NCI-H526 (cell line): ENCODE results near the gene PRKCH.

ENCODE experiments used
- DNase-seq, 2 experiments: peaks; one replicate each; lab custom pipeline; 2025; lab: John Stamatoyannopoulos, UW

Gene PRKCH

GRCh38 chr14:61553730-61554641 lies 232.6 kb downstream of the PRKCH start:
- DNase-seq = peak in 1 of 2 experiments; percentile 33

DNA sequence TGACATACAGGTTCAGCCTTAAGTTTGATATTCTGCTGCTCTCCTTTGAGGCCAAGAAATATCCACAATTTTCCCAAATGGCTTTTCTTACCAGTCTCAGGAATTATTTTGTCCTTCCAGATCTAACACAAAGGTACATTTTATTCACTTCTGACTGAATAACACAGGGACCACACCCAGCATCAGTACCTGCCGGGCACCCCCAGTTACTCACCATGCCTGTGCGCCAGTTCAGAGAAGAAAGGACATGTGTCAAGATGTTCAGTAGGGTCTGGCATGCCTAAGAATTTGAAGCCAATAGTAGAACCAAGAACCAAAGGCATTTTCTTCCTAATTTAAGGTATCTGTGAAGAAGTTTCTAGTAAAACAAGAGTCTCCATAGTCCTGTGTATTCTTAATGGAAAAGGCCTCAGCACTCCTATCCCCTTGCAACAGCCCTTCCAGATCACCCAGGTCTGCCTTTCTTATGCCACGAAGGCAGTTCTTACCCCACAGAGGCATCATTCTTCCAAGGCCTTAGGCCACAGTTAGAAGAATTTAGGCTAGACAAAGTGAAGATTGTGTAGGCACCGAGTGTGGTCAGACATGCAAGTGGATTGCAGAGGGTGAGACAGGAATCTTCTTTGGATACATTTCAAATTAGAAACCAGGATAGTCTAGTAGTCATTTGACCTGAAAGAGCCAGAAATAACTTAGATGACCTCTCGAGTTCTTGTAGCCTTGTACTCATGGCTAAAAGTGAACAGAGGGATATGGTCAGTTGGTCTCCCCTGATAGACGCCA lies 233.9 kb downstream of the PRKCH start:
- no peak for DNase-seq

- DNase-seq = no peak
Observed at GRCh38 chr14:61556455-61556854, 235.1 kb downstream of the PRKCH start.

DNA sequence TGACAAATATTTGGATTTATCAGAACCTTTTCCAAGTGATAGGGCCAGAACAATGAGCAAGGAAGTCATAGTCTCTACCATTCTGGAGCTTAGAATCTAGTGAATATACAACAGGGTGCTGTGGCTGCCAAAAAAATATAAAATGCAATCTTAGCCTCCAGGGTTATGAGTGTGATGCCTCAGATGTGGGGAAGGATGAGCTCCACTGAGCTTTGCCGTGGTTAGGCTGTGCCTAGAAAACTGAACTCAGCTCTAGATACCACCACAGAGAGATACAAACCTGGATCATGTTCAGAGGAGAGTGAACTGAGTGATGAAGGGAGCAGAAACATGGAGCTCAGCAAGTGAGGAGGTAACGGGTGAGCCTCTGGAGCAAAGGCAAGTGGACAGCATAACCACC lies 235.9 kb downstream of the PRKCH start:
- no peak for DNase-seq

DNA sequence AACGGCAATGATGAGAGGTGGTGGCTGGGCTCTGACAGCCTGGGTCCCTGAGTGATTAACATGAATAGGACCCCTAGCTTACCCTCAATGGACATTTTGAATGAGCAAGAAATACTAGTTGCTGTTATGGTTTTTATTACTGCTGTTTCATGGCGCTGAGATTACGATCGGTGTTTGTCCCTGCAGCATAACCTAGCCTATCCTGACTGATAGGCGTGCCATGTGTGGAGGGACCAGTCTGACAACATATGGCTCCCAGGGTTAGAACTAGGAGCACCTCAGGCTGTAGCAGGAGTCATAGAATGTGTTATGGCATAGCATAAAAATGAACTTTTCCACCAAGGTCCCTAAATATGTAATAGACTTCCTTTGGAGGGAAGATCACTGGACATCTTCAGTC lies 236.5 kb downstream of the PRKCH start:
- no peak for DNase-seq

DNA sequence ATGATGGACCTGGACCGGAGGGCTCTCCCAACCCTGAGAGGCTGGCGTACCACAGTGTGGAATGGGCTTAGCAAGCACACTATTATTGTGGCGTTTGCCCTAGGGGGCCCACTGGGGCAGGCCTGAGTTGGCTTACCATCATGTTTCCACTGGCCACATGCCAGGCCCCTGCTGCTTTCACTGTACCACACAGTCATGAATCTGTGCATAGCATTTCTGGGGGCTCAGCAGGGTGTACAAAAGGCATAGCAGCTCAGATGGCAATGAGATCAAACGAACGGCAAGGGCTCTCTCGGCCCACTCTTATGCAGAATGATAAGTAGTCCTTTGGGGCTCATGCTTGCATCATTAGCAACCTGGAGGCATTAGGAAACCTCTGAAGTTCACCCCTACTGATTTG lies 236.9 kb downstream of the PRKCH start:
- DNase-seq = no peak

- no peak for DNase-seq
Observed at GRCh38 chr14:61559641-61560201, 238.3 kb downstream of the PRKCH start.

DNA sequence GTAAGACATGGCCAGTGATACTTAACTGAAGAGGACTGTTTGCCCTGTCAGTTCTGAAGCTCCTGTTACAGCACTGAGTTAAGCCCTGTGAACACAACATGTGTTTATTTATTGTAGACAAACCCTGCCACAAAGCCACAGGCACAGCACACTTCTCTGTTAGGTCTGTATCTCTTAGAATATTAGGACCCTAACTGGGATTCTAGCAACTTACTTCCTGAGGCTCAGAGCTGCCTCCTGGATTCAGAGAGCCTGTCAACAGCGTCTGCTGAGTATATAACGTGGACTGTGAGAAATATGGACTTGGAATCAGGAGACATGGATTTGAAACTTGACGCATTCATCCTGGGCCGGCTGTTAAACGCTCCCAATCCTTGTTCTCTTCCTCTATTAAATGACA lies 238.9 kb downstream of the PRKCH start:
- DNase-seq = no peak

DNA sequence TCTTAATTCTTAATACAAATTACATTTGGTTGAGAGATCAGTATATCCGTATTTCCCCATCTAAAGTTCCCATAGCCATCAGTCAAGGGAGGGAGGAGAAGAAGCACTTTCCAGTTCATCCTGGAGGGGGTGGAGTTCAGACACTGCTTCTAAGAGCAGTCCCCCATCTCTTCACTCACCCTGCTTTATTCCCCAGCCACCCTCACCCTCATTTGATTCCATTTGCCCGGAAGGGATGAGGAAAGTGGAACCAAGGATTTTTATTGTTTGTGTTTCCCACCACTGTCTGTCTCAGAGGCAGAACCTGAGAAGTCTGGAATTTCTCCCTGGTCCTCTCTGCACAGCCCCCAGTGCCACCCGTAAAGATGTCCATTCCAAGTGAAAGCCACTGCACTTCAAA lies 239.7 kb downstream of the PRKCH start:
- peak in 1 of 2 experiments; percentile 23 for DNase-seq

DNA sequence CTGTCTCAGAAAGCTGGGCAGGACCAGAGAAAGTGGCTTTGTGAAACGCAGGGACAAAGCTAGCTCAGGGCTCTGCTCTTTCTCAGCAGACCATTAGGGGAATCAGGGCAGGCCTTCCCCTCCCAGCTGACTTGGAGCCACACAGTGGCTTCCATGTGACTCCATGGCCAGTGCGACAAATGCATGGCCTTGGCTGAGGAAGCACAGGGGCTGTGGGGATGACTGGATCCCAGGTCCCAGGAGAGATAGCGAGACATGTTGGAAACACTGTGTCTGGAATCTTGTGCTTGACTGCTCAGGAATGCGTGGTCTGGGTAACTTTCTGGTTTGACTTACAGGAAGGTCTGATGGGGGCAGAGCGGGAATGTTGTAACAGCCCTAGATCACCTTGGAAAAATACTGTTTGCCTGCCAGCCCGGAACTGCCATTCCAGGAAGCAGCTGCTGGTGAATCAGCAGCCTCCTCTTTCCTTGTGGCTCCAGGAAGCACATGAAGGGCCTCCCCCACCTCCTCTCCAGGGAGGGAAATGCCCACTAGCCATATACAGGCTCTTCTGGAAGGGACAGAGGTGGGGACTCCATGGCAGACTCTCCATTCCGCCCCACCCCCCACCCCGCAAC lies 240.4 kb downstream of the PRKCH start:
- DNase-seq = peak in 1 of 2 experiments; percentile 25

DNA sequence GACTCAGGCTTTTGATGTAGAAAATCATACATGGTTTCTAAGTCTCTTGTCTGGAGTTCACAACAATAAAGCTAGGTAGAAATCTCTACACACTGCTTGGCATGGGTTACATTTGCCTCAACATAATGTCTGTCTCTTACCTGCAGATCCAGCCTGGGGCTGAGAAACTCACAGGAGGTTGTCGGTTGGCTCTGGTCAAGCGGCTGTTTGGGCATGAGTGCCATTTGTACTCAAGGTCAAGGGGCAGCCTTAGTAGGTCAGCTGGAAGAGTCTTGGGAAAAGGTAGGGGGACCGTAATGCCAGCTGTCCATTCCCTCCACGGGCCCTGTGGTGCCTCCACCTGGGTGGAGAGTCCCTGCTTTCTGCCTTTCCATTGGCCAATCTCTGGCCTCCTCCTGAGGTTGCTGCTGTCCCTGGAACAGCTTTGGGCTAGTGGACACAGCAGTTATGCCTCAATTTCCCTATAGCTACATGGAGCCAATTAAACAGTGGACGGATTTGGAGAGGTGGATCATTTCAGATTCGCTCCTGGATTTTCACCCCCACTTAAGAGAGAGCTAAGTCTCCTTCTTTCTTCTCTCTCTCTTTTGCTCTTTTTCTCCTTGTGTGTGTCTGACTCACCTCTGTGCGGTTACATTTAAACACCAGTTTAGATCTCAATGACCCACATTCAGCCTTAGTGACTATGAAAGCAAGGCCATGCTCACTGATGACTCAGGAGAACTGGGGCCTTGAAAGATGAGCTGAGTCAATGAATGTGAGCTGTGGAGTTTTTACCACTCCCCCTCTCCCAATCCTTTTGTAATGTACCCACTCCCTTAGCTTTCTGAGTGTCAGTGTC lies 241.2 kb downstream of the PRKCH start:
- DNase-seq = no peak

DNA sequence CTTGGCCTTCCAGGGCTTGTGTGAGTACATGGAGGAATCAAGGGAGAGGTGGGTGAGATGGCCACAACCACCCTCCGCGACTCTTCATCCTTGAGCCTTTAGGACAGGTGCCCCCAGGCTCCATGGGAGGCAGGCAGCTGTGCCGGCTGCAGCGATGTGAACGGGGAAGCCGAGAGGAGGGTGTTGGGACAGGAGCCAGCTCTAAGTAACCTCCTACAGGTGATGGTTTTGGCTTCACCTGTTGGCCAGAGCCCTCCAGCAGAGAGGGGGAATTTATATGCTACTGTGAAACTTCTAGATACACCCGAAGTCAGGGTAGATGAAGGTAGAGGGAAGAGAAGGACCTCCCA lies 241.8 kb downstream of the PRKCH start:
- DNase-seq = no peak

GRCh38 chr14:61563880-61564617 lies 242.7 kb downstream of the PRKCH start:
- no peak for DNase-seq

DNA sequence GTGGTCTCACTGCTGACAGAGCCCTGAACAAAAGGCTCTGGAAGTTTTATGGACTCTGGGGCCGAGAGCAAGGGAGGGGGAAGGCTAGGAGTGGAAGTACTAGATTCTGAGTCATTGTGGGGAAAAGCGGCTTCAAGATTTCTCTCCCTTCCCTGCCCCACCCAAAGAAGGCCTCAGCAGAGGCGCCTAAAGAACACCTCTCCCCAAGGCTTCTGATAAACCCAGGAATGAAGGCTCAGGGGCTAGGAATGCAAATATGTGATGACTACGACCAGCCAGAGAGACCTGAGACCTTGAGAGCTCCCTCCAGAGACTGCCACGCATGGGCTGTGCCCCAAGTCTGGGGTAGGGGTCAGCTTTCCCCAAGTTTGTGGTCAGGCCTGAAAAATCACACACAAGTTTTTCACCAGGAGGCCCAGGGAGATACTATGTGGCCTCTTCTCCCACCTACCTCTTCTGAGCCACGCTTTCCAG lies 243.3 kb downstream of the PRKCH start:
- no peak for DNase-seq

DNA sequence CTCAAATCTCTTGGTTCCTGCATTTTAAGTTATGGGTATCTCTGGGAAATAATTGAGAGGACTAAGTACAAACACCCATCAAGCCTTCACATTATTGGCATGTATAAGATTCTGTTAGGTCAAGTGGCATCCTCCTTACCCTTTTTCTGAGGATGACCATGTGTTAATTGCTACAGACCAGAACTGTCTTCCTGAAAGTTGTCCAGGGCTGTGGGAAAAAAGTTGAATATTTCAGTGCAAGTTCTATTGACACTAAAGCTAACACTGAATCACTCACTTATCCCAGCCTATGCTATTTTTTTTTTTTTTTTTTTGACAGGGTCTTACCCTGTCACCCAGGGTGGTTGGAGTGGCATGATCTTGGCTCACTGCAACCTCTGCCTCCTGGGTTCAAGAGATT lies 243.8 kb downstream of the PRKCH start:
- DNase-seq = no peak

DNA sequence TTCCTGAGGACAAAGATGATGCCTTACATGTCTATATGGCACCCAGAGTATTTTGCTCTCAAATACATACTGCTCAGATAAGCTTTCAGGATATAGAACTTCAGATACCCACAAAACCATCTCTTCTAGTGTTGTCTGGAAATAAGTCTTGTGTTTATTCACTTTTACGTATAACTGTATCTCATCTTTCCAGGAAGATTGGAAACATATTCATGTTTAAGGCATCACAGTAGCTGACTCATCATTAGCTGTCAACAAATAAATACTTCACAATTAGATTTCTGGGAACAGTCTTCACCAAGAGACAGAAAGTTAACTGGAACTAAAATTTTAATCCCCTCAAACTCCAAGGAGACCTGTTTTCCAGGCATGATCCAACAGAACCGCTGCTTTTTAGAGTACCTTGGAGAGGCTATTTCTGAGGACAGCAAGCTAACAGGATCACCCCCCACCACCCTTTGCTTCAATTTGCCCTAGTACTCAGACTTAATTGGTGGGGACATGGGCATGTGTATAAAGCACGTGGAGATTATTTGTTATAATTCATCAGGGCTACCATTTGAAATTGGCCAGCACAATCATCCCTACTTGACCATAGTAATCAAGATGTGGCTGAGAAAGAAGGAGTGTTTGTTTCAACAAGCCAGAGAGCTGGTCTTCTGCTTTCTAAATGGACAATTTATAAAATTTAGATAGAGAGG lies 244.6 kb downstream of the PRKCH start:
- no peak for DNase-seq

DNA sequence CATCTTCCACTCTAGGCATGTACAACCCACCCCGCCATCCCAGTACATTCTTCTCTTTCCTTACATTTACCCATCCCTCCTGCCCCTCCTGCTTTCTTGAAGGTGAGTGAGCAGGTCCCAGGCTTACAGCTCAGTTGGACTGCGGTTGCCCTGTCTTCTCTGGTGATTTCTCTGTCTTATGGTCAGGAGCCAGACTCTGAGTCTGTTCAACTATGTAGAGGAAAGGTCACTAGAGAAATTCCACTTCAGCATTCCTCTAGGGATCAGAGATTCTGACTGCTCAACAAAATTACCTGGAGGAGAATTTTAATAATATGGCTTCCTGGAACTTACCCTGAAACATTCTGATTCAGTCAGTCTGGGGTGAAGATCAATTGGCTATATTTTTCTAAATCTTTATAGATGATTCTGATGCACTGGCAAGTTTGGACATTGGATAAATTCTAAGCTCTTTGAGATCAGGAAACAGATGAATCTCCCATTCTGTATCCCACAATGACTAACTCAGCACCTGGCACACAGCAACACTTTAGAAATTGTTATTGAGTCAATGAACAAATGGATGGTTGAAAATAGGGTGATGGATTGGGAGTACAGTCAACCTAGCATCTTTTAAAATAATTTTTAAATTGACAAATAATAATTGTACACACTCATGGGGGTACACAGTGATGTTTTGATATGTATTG lies 245.3 kb downstream of the PRKCH start:
- DNase-seq = no peak

DNA sequence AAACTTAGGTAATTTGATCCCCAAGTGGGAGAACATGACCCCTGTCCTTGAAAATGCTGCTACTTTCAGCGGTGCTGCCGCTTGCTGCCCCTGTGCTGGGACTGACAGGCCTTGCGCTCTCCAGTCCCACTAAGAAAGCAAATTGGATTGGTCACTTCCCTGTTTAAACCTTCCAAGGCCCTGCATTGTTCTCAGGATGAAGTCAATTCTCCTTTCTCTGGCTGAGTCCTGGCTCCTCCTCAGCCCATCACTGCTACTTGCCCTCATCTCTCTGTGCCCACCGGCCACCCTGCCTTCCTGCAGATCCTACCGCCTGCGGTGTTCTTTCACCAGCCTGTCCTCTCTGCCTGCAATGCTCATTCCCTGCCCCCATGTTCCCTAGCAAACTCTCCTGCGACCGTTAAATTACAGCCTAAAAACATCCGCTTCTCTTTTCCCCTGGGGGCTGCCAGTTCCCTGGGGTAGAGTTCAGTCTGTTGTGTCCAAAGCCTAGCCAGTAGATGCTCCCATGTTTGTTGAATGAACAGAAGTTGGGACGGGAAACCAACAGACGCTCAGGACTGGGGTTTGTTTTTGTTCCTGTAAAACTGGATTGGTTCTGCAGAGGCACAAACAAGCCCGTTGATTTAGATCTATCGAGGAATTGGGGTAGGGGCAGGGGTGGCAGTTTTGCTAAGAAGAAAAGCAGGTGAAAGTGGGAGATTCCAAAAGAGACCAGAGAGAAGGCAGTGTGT lies 246.6 kb downstream of the PRKCH start:
- peak; percentile 27 to 68 for DNase-seq

DNA sequence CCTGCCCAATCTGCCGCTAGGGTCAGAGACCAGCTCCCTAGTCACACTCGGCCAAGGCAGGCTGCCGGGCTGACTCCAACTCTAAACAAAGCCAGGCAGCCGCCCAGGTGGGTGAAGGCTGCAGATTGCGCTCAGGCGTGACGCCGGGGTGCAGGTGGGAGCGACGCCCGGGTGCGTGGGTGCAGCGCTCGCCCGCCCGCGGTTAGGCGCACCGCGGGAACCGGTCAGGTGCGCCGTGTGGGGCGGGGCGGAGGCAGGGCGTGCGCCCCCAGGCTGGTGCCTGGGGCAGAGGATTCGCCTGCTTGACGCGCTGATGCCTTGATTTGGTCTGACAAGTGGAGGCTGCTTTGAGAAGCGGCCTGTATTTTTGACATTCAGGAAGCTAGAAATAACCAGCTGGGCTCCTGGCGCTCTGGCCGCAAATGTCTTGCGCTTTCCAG lies 247.2 kb downstream of the PRKCH start:
- DNase-seq = peak; percentile 55 to 83
